A172 (cell line): ENCODE data around the gene ADAMTS18. TPM values are rescaled to one million over a fixed set of nuclear protein-coding genes. Genes with fewer than 3 reads are reported as not detected.
A peak's percentile ranks its signal among the peaks of the same experiment; 100 is the strongest.

Experiments used
- DNase-seq: peaks from one replicate; pipeline ENCODE4 v3.0.0-alpha.2; 2015; ENCODE audit warnings: low spot score
- total RNA-seq: library from RNA; depleted of rRNA; stranded (reverse); fragments of >200 nt; shearing (Covaris generic); gene quantifications from 2 replicates; pipeline ENCODE4 v1.2.3, GENCODE V29; 2014

The ADAMTS18 gene
- total RNA-seq, 1 experiment from 2014 or later: not detected

DNA sequence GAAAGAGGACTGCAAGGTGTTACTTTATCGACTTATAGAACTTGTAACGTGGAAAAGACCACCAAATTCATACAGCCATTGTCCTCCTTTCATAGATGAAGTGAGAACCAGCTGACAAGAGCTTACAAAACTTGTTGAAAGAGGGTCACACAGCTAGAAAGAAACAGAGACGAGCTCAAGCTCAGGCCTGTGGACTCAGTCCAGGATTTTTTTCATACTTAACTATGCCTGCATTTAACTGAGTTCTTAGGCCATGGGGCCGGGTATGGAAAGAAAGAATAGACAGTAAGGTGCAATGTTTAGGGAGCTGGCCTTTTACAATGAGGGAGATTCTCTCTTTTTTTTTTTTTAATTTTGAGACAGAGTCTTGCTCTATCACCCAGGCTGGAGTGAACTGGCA lies 106.1 kb downstream of the ADAMTS18 start:
- no peak for DNase-seq

- DNase-seq: no peak
These were observed 106.6 kb downstream of the ADAMTS18 start for GRCh38 chr16:77328274-77328673.

GRCh38 chr16:77327717-77328116 lies 107.1 kb downstream of the ADAMTS18 start:
- DNase-seq: no peak

DNA sequence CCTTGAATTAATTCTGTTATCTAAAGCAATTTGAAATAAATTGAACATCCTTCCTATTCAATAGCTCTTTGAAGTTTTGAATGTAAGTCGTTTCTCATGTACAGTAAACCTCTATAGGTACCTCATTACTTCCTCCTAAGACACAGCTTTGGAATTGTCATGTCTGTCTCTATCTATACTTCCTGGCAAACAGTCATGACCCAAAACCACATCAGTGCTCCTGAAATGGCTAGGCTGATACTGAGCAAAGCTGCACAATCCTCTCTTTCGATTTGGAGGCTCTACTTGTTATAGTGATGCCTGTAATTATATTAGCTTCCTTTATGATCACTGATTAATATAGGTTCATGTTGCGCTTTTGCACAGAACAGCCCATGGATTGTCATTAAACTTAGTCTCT lies 110.1 kb downstream of the ADAMTS18 start:
- DNase-seq: no peak

GRCh38 chr16:77323695-77324094 lies 111.1 kb downstream of the ADAMTS18 start:
- DNase-seq: no peak

- no peak for DNase-seq
These were observed 112.1 kb downstream of the ADAMTS18 start for GRCh38 chr16:77322757-77323156.

DNA sequence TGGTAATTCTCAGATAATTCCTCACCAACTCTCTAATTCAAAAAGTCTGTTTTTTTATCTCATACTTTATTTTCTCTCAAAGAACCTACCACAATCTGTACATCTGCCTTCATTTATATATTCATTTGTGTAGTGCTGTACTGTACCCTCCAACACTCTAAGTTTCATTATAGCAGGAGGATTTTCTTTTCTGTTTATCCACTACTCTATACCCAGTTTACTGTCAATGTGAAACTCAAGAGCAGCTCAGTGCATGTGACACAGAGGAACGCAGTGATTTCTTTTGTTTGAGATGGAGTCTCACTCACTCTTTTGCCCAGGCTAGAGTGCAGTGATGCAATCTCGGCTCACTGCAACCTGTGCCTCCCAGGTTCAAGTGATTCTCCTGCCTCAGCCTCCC lies 117.8 kb downstream of the ADAMTS18 start:
- DNase-seq: no peak

DNA sequence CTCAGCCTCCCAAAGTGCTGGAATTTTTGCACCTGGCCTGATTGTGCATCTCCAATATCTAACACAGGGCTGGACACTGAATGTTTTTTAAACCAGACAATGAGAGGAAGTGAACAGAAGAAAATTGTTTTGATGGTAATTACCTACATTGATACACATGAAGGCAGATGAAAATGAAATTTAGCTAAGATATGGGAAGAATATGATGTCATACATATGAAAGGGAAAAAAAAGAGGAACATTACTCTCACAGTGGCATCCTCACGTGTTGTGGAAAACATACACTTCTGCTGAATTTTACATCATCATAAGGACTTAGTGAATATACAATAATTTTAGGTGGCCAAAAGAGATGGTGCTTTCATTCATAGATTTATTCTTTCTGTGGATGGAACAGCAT lies 124.0 kb downstream of the ADAMTS18 start:
- no peak for DNase-seq

DNA sequence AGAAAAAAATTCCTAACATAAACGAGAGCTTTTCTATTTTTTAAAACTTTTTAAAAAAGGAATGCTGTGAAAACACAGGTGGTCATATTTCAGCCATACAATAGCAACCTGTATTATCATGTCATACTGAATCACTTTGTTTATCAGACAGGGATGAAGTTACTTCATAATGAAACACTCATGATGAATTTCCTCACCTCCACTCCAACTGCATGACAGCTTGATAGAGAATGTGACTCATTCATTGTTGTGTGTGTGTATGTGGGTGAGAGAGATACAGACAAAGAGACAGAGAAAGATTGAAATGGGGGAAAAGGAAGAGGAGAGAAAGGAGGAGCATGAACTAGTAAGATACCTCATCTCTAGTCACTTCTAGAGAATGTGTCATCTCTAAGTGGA lies 126.7 kb downstream of the ADAMTS18 start:
- peak; percentile 83 for DNase-seq

- DNase-seq: no peak
These were observed 127.2 kb downstream of the ADAMTS18 start for GRCh38 chr16:77307426-77308162.

DNA sequence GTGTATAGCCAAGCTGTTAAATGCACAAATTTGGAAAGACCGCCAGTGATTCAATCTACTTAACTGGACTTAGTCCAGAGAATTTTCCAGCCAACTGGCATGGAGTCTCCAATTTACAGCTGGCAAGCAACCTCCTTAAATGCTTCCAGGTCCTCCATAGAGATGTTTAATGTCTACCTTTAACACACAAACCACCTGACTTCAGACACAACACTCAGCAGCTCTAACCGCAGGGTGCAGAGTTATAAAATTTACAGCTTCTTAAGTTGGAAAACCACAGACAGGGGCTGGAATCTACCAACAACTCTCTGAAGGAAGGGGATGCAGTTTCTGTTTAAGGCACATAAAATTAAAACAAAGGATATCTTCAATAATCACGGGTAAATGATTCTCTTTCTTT lies 128.8 kb downstream of the ADAMTS18 start:
- DNase-seq: peak; percentile 78

DNA sequence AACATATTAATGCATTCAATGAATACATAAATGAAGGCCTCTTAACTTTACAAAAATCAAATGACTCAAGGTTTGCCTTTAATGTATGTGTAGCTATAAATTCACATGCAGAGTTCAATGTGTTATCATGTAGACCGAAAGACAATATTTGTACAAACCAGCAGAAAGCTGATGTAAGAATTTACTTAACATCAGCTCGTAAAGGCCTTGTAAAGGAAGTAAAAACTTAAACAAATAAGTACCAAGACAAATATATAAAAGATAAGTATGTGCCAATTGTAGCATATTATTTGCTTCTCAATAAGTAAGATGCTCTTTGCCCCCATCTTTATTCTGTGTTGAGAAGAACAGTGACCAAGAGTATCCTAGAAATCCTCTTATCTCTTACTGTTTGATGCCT lies 130.0 kb downstream of the ADAMTS18 start:
- no peak for DNase-seq

DNA sequence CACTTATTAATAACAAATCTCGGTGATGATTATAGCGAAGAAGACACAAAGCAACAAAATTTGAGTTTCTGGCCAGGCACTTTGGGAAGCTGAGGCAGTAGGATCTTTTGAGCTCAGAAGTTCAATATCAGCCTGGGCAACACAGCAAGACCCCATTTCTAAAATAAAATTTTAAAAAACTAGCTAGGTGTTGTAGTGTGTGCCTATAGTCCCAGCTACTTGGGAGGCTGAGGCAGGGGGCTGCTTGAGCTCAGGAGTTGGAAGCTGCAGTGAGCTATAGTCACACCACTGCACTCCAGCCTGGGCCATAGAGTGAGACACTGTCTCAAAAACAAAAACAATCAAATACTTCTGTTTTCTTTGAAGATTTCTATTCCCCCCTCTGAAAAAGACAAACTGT lies 130.7 kb downstream of the ADAMTS18 start:
- DNase-seq: no peak

- DNase-seq: no peak
These were observed 132.2 kb downstream of the ADAMTS18 start for GRCh38 chr16:77302674-77303073.

DNA sequence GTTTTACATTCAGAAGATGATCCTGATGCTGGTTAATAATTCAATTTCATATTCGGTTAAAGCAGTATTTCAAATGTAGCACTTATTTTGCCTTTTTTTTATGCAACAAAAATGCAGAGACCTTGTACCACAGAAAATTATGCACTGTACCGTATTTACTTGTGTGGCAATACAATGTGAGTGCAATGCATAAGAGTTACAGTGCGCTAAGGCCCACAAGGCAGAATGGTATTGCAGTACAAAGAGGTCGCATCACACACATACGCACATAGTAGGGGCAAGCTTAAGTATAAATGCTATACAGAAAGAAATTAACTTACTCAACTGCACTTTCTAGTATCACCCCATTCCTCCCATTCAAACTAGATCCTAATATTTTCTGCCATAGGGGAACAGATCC lies 132.6 kb downstream of the ADAMTS18 start:
- DNase-seq: no peak

GRCh38 chr16:77300256-77300655 lies 134.6 kb downstream of the ADAMTS18 start:
- DNase-seq: peak; percentile 25

GRCh38 chr16:77299395-77299794 lies 135.4 kb downstream of the ADAMTS18 start:
- DNase-seq: no peak

DNA sequence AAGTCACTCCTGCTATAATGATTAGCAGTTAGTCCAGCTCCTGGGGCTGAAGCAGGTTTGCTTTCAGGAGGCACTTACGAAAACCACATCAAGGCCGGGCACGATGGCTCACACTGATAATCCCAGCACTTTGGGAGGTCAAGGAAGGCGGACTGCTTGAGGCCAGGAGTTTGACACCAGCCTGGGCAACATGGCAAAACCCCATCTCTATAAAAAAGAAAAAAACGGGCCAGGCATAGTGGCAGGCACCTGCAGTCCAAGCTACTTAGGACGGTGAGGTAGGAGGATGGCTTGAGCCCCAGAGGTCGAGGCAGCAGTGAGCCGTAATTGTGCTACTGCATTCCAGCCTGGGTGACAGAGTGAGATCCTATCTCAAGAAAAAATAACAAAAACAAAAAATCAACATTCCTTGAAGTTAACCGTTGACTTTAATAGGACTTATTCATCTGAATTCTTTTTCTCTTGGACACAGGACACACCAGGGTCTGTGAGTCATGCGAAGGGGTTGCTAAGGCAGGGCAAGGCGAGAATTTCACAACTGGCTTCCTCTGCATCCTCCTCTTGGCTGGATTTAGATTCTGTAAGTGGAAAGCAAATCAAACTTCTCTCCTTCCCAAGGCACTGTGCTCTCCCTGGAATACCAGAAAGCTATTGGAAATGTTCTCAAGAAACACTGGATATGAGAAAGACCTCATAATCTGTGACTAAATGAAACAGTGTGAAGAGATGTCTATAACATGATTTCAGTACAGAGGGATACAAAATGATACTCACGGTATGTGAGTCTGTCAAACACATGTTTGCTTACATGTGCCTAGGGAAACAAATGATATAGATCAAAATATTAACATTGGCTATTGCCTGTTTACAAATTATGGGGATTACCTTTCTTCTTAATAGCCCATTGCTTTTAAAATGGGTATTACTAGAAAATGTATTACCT lies 136.1 kb downstream of the ADAMTS18 start:
- DNase-seq: peak; percentile 96

- DNase-seq: peak; percentile 73
These were observed 136.8 kb downstream of the ADAMTS18 start for GRCh38 chr16:77297996-77298395.

DNA sequence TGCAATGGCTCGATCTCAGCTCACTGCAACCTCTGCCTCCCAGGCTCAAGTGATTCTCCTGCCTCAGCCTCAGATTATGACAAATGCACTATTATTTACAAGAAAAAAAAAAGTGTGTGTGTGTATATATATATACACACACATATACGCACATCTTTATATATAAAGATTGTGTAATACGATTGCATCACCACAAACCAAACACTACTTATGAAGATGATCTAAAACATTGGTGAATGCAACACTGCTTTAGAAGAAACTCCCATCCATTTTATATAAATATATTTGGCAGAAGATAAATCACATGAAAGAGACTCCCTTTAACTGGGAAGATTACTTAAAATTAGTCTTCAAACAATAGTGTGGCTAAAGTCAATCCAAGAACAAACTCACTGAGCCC lies 138.9 kb downstream of the ADAMTS18 start:
- no peak for DNase-seq

DNA sequence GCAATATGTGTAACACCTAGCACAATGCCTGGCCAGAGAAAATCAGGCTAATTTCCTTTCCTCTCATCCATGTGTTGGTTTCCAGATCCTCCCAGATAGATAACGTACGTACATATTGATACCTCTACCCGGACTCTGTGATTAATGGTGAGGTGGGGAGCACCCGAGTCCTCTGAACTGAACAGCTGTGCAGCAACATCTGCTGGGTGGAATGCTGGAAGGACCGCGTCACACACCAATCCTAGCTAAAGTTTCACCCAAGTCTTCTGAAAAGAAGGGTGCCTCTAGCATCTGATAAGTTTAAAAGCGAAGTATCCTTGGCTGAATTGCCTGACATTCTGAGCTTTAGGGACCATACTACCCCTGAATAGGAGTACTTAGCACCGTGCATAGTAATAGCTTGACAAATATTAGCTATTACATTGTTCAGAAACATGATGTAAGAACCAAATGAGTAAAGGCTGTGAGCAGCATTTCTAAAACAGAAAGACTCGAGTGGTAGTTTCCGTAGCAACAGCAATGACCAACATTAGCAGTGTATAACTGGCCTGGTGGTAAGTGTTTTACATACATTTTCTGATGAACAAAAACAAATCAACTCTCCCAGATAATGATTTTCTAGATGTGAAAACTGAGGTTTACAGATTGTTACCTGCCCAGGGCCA lies 144.3 kb downstream of the ADAMTS18 start:
- DNase-seq: no peak

DNA sequence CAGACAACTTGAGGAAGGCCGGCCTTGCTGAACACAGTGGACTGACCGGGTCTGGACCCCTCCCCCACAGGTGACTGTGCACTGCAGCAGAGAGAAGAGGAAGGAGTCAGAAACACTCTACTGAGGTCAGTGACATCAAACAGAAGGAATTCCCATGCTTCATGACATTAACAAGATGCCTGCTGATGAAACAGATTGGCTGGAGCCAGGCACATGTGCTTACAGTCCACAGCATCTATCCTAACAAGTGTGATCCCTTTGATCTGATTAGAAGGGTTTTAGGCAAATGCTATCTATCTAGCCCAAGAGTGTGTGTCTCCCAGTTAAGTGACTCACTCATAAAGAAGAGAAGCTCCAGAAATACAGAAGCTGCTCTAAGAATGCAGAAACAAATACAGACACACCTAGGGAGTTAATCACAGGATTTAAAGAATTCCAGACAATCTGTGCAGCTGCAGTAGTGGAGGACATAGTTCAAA lies 145.5 kb downstream of the ADAMTS18 start:
- peak; percentile 91 for DNase-seq
